ENCODE results near the gene RAB4A. TPM values are rescaled to one million over a fixed set of nuclear protein-coding genes. Genes with fewer than 3 reads are reported as not detected.
A peak's percentile ranks its signal among the peaks of the same experiment; 100 is the strongest.

RAB4A gene
- total RNA-seq, 3 donors from 2014 or later (not counting 1 experiment from before 2014, with no cell fraction given), result 31.2 to 47.1 (median 31.6) TPM

- TF ChIP-seq, protein P1, sequence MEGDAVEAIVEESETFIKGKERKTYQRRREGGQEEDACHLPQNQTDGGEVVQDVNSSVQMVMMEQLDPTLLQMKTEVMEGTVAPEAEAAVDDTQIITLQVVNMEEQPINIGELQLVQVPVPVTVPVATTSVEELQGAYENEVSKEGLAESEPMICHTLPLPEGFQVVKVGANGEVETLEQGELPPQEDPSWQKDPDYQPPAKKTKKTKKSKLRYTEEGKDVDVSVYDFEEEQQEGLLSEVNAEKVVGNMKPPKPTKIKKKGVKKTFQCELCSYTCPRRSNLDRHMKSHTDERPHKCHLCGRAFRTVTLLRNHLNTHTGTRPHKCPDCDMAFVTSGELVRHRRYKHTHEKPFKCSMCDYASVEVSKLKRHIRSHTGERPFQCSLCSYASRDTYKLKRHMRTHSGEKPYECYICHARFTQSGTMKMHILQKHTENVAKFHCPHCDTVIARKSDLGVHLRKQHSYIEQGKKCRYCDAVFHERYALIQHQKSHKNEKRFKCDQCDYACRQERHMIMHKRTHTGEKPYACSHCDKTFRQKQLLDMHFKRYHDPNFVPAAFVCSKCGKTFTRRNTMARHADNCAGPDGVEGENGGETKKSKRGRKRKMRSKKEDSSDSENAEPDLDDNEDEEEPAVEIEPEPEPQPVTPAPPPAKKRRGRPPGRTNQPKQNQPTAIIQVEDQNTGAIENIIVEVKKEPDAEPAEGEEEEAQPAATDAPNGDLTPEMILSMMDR (IDR thresholded peaks at IDR 0.05), result no peak
- Histone ChIP-seq H3K4me3 (ENCODE audit: low read length) (no peak overlapping the region), H3K36me3 (ENCODE audit: control insufficient read depth, insufficient read depth, low read length) (peaks cover 40% of the 10 kb centered on the region), H3K4me1 (ENCODE audit: control insufficient read depth, insufficient read depth, low read length) (no peaks in the 10 kb centered on the region), H3K27ac (ENCODE audit: low read length) (no peak overlapping the region), H3K9me3 (ENCODE audit: control insufficient read depth, insufficient read depth, low read length) (no peaks in the 10 kb centered on the region), H3K27me3 (ENCODE audit: control insufficient read depth, insufficient read depth, low read length) (no peaks in the 10 kb centered on the region)
- H3K27me3 Mint-ChIP-seq (ENCODE audit: low read depth in 2 of 2), result no peaks in the 10 kb centered on the region
- no peak overlapping the region for H3K4me3 Mint-ChIP-seq
- DNase-seq (no peak), ATAC-seq (no peak)
- H3K9me3 Mint-ChIP-seq, result peaks cover 0 to 2% of the 10 kb centered on the region in 2 donors
- intact Hi-C loops (cut with micrococcal nuclease), result no loop called here
- peaks cover 12 to 16% of the 10 kb centered on the region in 2 donors for H3K4me1 Mint-ChIP-seq
- peak overlapping the region in 1 of 2 donors; percentile 9 for H3K27ac Mint-ChIP-seq
- 97% methylated on average over 10 of the region's 10 CpGs for WGBS (ENCODE audit: insufficient coverage)
- peaks cover 15% of the 10 kb centered on the region for H3K36me3 Mint-ChIP-seq
Measured at GRCh38 chr1:229293528-229294204, 22.8 kb downstream of the RAB4A start.

DNA sequence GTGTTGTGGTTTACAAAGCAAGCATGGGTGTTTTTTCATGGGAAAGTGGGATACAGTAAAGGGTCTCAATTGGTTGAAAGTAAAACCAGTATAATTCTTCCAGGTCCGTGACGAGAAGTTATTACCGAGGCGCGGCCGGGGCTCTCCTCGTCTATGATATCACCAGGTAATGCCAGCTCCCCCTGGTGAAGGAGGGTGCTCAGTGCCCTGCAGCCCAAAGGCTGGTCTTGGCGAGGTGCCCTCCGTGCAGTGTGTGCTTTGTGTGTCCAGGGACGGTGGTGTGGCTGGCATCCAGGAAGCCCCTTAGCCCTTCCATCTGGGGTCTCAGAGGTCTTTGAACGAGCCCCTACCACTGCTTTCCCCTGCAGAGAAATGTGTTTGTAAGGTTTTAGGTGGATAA, 24.8 kb downstream of the RAB4A start:
- H3K4me3 ChIP-seq (ENCODE audit: low read length), result no peak overlapping the region
- no peaks in the 10 kb centered on the region for H3K27me3 Mint-ChIP-seq (ENCODE audit: low read depth in 2 of 2)
- H3K4me1 ChIP-seq (ENCODE audit: control insufficient read depth, insufficient read depth, low read length), result no peaks in the 10 kb centered on the region
- WGBS (ENCODE audit: insufficient coverage), result 99% methylated on average over 10 of the region's 11 CpGs
- intact Hi-C loops (cut with micrococcal nuclease), result no loop called here
- no peak overlapping the region for H3K27ac Mint-ChIP-seq
- H3K36me3 ChIP-seq (ENCODE audit: control insufficient read depth, insufficient read depth, low read length), result peaks cover 42% of the 10 kb centered on the region
- H3K36me3 Mint-ChIP-seq, result peaks cover 30% of the 10 kb centered on the region
- H3K9me3 Mint-ChIP-seq, result peaks cover 0 to 2% of the 10 kb centered on the region in 2 donors
- H3K4me3 Mint-ChIP-seq, result no peak overlapping the region
- H3K9me3 ChIP-seq (ENCODE audit: control insufficient read depth, insufficient read depth, low read length), result no peaks in the 10 kb centered on the region
- ATAC-seq (no peak), DNase-seq (no peak)
- TF ChIP-seq, protein P1 (IDR thresholded peaks at IDR 0.05), result no peak
- H3K27ac ChIP-seq (ENCODE audit: low read length), result no peak overlapping the region
- no peaks in the 10 kb centered on the region for H3K27me3 ChIP-seq (ENCODE audit: control insufficient read depth, insufficient read depth, low read length)
- peaks cover 12 to 16% of the 10 kb centered on the region in 2 donors for H3K4me1 Mint-ChIP-seq

DNA sequence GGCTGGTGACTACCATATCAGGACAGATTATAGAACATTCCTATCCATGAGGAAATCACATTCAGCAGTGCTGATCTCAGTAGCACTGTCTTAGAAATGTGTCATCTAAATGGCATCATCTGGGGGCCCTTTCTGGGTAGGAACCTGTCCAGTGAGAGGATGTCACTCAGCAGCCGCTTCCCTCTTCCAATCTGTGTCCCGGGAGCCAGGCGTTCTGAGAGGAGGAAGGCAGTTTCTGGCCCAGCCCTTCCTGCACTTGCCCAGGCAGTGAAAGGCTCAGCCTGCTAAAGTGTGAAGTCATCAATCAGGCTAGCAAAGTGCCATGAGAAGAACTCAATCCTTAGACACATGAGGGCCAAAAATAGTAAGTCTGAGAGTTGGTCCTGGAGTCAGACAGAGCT, 25.6 kb downstream of the RAB4A start:
- H3K36me3 ChIP-seq (ENCODE audit: control insufficient read depth, insufficient read depth, low read length), result peaks cover 42% of the 10 kb centered on the region
- intact Hi-C loops (cut with micrococcal nuclease), result no loop called here

More for the DNA sequence above, 25.6 kb downstream of the RAB4A start:
- no peak for DNase-seq
- 91% methylated on average over 3 of the region's 3 CpGs for WGBS (ENCODE audit: insufficient coverage)
- Mint-ChIP-seq H3K27me3 (ENCODE audit: low read depth in 2 of 2) (no peaks in the 10 kb centered on the region), H3K27ac (no peak overlapping the region), H3K36me3 (peaks cover 25% of the 10 kb centered on the region), H3K4me1 (peaks cover 12 to 16% of the 10 kb centered on the region in 2 donors), H3K4me3 (no peak overlapping the region), H3K9me3 (peaks cover 0 to under 1% of the 10 kb centered on the region in 2 donors)
- Histone ChIP-seq H3K27me3 (ENCODE audit: control insufficient read depth, insufficient read depth, low read length) (no peaks in the 10 kb centered on the region), H3K27ac (ENCODE audit: low read length) (no peak overlapping the region), H3K4me3 (ENCODE audit: low read length) (no peak overlapping the region), H3K9me3 (ENCODE audit: control insufficient read depth, insufficient read depth, low read length) (no peaks in the 10 kb centered on the region), H3K4me1 (ENCODE audit: control insufficient read depth, insufficient read depth, low read length) (no peaks in the 10 kb centered on the region)
- no peak for ATAC-seq
- TF ChIP-seq, protein P1 (IDR thresholded peaks at IDR 0.05), result no peak
